ENCODE measurements around the gene PCDHA5. TPM values are rescaled to one million over a fixed set of nuclear protein-coding genes. Genes with fewer than 3 reads are reported as not detected.
"Not testable (repeated sequence)": the region's sequence is repeated elsewhere in the genome, so short reads cannot be mapped to it uniquely, and the experiment has no call there.

PCDHA5 gene
- total RNA-seq = not detected
- long read RNA-seq = 0 reads

GRCh38 chr5:140821375-140822280 lies at the start of gene PCDHA5:
Gene PCDHA5, plus strand, starts transcription at chr5:140821613.
- Histone ChIP-seq H3K4me3 (no peak within 1 kb of the TSS), H3K4me1 (no peaks in the 10 kb centered on the region), H3K27me3 (ENCODE audit: low read depth) (peaks cover 55% of the 10 kb centered on the region)

GRCh38 chr5:140780512-140780911 lies 40.9 kb upstream of the PCDHA5 start:
- intact Hi-C loops (cut with micrococcal nuclease) = no loop called here
- H3K9me3 ChIP-seq (replicated peaks) = peaks cover 100% of the 10 kb centered on the region

More at GRCh38 chr5:140821375-140822280, at the start of gene PCDHA5:
- peak; percentile 39 for TF ChIP-seq CTCF (IDR thresholded peaks at IDR 0.05; ENCODE audit: borderline replicate concordance)
- Histone ChIP-seq H3K36me3 (no peaks in the 10 kb centered on the region), H3K9me3 (replicated peaks) (peaks cover 46% of the 10 kb centered on the region), H3K27ac (replicated peaks) (no peak within 1 kb of the TSS)
- no peak for DNase-seq
- intact Hi-C loops (cut with micrococcal nuclease) = no loop called here

DNA sequence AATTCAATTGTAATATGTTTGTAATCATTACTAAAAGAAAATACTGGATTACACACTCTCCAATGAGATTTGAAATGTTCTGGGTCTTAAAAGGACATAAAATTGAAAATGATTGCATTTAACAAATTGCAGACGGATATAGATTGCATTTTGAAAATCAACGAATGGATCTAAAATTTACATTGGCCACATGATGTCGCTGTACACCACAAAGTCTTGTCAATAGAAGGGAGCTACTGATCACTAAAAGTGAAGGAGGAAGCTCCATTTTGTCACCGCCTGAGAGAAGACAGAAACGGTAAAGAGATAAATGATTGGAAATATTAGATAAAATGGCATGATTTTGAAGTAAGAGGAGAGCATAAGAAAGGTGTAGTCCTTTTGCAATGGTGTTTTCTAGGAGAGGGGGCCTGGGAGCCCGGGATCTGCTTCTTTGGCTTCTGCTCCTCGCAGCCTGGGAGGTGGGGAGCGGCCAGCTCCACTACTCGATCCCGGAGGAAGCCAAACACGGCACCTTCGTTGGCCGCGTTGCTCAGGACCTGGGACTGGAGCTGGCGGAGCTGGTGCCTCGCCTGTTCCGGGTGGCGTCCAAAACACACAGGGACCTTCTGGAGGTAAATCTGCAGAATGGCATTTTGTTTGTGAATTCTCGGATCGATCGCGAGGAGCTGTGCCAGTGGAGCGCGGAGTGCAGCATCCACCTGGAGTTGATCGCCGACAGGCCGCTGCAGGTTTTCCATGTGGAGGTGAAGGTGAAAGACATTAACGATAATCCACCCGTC lies 35.3 kb upstream of the PCDHA5 start, which contains the start of gene PCDHA1:
Gene PCDHA1 (plus strand): TSS at position 236 of the 782 bp plus-strand sequence.
- Histone ChIP-seq H3K36me3 (peaks cover 6% of the 10 kb centered on the region), H3K27ac (replicated peaks) (no peak within 1 kb of the TSS), H3K4me1 (no peaks in the 10 kb centered on the region), H3K27me3 (ENCODE audit: low read depth) (peaks cover 66% of the 10 kb centered on the region), H3K4me3 (no peak within 1 kb of the TSS), H3K9me3 (replicated peaks) (peaks cover 100% of the 10 kb centered on the region)
- TF ChIP-seq CTCF (IDR thresholded peaks at IDR 0.05; ENCODE audit: borderline replicate concordance) = no peak
- DNase-seq = no peak
- intact Hi-C loops (cut with micrococcal nuclease) = no loop called here

More at GRCh38 chr5:140780512-140780911, 40.9 kb upstream of the PCDHA5 start:
- Histone ChIP-seq H3K4me1 (no peaks in the 10 kb centered on the region), H3K36me3 (no peaks in the 10 kb centered on the region), H3K4me3 (no peak overlapping the region), H3K27ac (replicated peaks) (no peak overlapping the region), H3K27me3 (ENCODE audit: low read depth) (peaks cover 25% of the 10 kb centered on the region)
- TF ChIP-seq CTCF (IDR thresholded peaks at IDR 0.05; ENCODE audit: borderline replicate concordance) = no peak
- DNase-seq = no peak

GRCh38 chr5:140787422-140787821 lies 34.0 kb upstream of the PCDHA5 start:
- Histone ChIP-seq H3K9me3 (replicated peaks) (peaks cover 100% of the 10 kb centered on the region), H3K27me3 (ENCODE audit: low read depth) (peaks cover 72% of the 10 kb centered on the region)
- H3K4me3 ChIP-seq; DNase-seq; H3K4me1 ChIP-seq; intact Hi-C loops (cut with micrococcal nuclease); H3K36me3 ChIP-seq; H3K27ac ChIP-seq (replicated peaks): not testable (repeated sequence)

DNA sequence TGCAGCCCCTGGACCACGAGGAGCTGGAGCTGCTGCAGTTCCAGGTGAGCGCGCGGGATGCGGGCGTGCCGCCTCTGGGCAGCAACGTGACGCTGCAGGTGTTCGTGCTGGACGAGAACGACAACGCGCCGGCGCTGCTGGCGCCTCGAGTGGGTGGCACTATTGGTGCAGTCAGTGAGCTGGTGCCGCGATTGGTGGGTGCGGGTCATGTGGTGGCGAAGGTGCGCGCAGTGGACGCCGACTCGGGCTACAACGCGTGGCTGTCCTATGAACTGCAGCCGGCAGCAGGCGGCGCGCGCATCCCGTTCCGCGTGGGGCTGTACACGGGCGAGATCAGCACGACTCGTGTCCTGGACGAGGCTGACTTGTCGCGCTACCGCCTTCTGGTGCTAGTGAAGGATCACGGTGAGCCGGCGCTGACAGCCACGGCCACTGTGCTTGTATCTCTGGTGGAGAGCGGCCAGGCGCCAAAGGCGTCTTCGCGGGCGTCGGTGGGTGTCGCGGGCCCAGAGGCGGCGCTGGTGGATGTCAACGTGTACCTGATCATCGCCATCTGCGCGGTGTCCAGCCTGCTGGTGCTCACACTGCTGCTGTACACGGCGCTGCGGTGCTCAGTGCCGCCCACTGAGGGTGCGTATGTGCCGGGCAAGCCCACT lies 33.4 kb upstream of the PCDHA5 start:
- peaks cover 100% of the 10 kb centered on the region for H3K9me3 ChIP-seq (replicated peaks)
- DNase-seq; H3K4me1 ChIP-seq; H3K27ac ChIP-seq (replicated peaks); H3K36me3 ChIP-seq; intact Hi-C loops (cut with micrococcal nuclease); H3K4me3 ChIP-seq: not testable (repeated sequence)
- H3K27me3 ChIP-seq (ENCODE audit: low read depth) = peaks cover 74% of the 10 kb centered on the region

DNA sequence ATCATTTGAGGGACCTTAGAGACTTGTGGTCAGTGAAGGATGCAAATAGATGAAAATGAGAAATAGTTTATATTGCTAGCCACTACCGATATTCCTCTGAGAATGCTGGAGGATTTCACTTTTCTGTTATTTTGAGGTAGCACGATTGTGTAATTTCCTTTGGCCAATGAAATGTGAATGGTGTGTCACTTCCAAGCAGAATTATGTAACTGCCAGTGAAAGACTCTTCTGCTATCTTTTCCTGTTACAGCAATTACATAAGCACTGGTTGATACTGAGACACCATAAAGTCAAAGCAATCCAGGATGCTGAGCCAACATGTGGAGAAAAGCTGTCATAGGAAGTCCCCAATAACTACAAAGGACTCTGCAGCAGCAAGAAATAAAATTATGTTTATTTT lies 30.3 kb upstream of the PCDHA5 start:
- Histone ChIP-seq H3K27ac (replicated peaks) (no peak overlapping the region), H3K27me3 (ENCODE audit: low read depth) (peaks cover 70% of the 10 kb centered on the region), H3K9me3 (replicated peaks) (peaks cover 100% of the 10 kb centered on the region), H3K4me3 (no peak overlapping the region), H3K4me1 (no peaks in the 10 kb centered on the region), H3K36me3 (peaks cover 6% of the 10 kb centered on the region)
- DNase-seq = no peak
- intact Hi-C loops (cut with micrococcal nuclease) = no loop called here
- TF ChIP-seq CTCF (IDR thresholded peaks at IDR 0.05; ENCODE audit: borderline replicate concordance) = no peak

Measured in left ventricle myocardium inferior (tissue), 1 donor.